HT-29 (cell line): ENCODE measurements around the gene RAB18. TPM values are rescaled to one million over a fixed set of nuclear protein-coding genes. Genes with fewer than 3 reads are reported as not detected.
A peak's percentile ranks its signal among the peaks of the same experiment; 100 is the strongest.
"Not testable (repeated sequence)": the region's sequence is repeated elsewhere in the genome, so short reads cannot be mapped to it uniquely, and the experiment has no call there.

Experiments used
- DNase-seq: peaks from one replicate; pipeline ENCODE4 v3.0.0-alpha.2; 2015; ENCODE audit warnings: low spot score
- total RNA-seq: library from RNA; depleted of rRNA; stranded (reverse); fragments of >200 nt; shearing (Covaris generic); gene quantifications from 2 replicates; pipeline ENCODE4 v1.2.3, GENCODE V29; 2014; rRNA removed

The RAB18 gene
- total RNA-seq, result 12.7 and 12.8 TPM in 2 replicates

- peak; percentile 97 for DNase-seq
Observed at GRCh38 chr10:27504007-27504807, at the start of gene RAB18. Gene RAB18 (plus strand): TSS chr10:27504304. CDS start chr10:27504370, 66 bp downstream.

- DNase-seq, result no peak
Observed at GRCh38 chr10:27454837-27455236, 49.3 kb upstream of the RAB18 start.

- DNase-seq, result no peak
Observed at GRCh38 chr10:27457261-27457945, 46.7 kb upstream of the RAB18 start.

GRCh38 chr10:27457966-27458365 is 46.1 kb upstream of the RAB18 start:
- DNase-seq, result no peak

- no peak for DNase-seq
Observed at GRCh38 chr10:27461312-27461711, 42.8 kb upstream of the RAB18 start.

GRCh38 chr10:27463961-27464360 is 40.1 kb upstream of the RAB18 start:
- no peak for DNase-seq

- DNase-seq, result no peak
Observed at GRCh38 chr10:27464993-27465392, 39.1 kb upstream of the RAB18 start.

GRCh38 chr10:27465596-27465995 is 38.5 kb upstream of the RAB18 start:
- not testable (repeated sequence) for DNase-seq

- DNase-seq, result no peak
Observed at GRCh38 chr10:27470885-27471284, 33.2 kb upstream of the RAB18 start.

- DNase-seq, result no peak
Observed at GRCh38 chr10:27474741-27475140, 29.4 kb upstream of the RAB18 start.

- DNase-seq, result no peak
Observed at GRCh38 chr10:27479016-27479415, 25.1 kb upstream of the RAB18 start.

GRCh38 chr10:27481486-27481885 is 22.6 kb upstream of the RAB18 start:
- no peak for DNase-seq

GRCh38 chr10:27482984-27483956 is 20.8 kb upstream of the RAB18 start:
- peak; percentile 64 for DNase-seq

- no peak for DNase-seq
Observed at GRCh38 chr10:27485368-27485767, 18.7 kb upstream of the RAB18 start.

GRCh38 chr10:27485986-27486385 is 18.1 kb upstream of the RAB18 start:
- no peak for DNase-seq

- no peak for DNase-seq
Observed at GRCh38 chr10:27490807-27491206, 13.3 kb upstream of the RAB18 start.

- no peak for DNase-seq
Observed at GRCh38 chr10:27494116-27494805, 9.8 kb upstream of the RAB18 start.

GRCh38 chr10:27496137-27496536 is 8.0 kb upstream of the RAB18 start:
- no peak for DNase-seq

GRCh38 chr10:27500096-27500495 is 4.0 kb upstream of the RAB18 start:
- no peak for DNase-seq

- DNase-seq, result no peak
Observed at GRCh38 chr10:27500886-27501285, 3.2 kb upstream of the RAB18 start.

GRCh38 chr10:27503498-27504006 is 552 bp upstream of the RAB18 start:
- no peak for DNase-seq
